GM15510 (cell line): ENCODE results near the gene ZNF587B.

Experiments
- POLR2A ChIP-seq: IDR thresholded peaks from 3 replicates; pipeline ENCODE4 v1.6.1; 2011; ENCODE audit warnings: borderline replicate concordance; ENCODE audit not compliant: insufficient read length; ENCODE audit errors: extremely low read depth

Gene ZNF587B

DNA sequence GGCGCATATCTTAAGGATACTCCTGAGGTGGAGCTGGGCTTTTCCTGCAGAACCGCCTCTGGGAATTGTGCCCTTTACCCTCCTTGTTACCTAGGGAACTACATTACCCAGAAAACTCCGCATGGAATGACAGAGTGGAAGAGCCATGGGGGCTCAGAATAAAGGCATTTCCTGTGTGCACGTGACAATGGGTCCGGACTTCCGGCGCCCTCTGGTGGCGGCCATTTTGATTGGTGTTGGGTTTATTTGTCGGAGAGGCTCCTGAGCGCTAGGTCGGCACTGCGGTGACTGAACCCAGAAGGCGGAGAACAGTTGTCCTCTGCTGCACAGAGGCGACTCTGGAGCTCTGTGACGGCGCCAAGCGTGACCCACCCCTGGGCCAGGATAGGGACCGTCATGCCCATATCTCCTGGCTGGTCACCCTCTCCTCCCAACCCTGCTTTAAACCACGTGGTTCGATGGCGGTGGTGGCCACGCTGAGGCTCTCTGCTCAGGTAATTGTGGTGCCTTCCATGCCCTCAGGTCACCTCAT, at the start of gene ZNF587B:
Gene ZNF587B (plus strand): TSS at position 229 of the 532 bp plus-strand sequence. CDS start 230 bp downstream, at position 459.
- no peak for TF ChIP-seq POLR2A

DNA sequence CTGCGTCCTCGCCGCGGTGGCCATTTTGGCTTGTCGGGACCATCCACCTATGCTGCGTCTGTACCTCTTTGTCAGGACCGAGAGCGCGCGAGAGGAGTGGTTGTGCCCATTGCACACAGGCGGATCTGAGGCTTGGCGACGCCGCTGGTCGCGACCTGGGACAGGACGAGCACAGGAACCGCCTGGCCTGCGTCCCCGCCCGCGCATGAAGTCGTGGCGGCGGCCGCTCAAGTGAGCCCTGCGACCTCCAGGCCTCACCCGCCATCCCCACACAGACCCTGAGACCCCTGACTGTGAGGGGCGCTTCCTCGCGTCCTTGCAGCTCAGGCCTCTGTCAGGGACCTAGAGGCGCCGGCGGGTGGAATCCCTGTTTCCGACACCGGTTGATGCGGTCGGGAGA, 43.8 kb upstream of the ZNF587B start:
- TF ChIP-seq POLR2A, result no peak

DNA sequence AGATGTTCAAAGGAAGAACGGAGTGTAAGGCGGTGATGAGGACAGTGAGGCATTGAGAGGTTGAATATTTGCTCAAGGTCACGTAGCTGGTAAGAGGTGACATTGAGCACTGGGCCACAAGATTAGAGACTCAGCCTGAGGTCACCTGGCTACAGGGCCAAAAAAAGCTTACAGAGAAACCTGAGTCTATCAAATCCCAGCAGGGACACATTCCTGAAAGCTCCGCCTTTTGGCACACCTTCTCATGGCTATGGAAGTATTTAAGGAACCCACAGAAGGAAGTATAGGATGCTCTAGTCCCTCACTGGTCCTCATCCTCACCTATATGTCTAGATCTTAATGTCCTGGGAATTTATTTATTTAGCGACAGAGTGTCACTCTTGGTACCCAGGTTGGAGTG, 43.2 kb upstream of the ZNF587B start:
- no peak for TF ChIP-seq POLR2A

DNA sequence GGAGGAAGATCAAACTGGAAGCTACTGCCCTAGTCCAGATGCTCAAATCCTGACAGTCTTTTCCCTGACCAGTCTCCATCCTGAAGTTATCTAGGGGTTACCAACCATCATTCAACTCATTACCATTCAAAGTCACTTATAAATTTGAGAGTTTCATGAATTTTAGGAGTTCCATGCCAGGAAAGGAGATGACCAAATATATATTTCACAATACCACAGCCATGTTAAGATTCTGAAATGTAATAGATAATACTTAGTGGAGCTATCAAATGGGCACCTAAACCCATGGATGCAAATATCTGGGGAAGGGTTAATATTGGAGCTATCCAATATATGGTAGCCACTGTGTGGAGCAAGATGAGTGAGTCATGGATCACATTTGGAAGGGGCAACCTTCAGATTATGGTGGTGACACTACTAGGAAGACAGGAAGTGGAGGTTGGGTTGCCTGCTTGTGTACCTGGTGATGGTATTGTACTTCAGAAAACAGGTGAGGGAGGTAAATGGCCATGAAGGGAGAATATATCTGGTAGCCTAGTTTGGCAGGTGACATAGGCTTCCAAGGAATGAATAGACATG, 41.9 kb upstream of the ZNF587B start:
- TF ChIP-seq POLR2A, result no peak

DNA sequence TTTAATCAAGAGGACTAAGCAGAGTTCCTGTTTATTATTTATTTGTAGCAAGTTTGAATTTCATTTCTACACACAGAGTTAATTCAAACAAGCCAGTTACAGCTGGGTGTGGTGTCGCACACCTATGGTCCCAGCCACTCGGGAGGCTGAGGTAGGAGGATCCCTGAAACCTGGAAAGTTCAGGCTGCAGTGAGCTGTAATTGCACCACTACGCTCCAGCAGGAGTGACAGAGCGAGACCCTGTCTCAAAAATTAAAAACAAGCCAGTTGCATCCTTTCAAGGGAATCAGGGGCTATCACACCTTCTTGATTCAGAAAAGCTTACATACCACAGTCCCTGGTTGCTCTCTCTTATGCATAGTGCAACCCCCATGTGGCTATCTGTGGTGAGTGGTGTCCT, 40.8 kb upstream of the ZNF587B start:
- no peak for TF ChIP-seq POLR2A

DNA sequence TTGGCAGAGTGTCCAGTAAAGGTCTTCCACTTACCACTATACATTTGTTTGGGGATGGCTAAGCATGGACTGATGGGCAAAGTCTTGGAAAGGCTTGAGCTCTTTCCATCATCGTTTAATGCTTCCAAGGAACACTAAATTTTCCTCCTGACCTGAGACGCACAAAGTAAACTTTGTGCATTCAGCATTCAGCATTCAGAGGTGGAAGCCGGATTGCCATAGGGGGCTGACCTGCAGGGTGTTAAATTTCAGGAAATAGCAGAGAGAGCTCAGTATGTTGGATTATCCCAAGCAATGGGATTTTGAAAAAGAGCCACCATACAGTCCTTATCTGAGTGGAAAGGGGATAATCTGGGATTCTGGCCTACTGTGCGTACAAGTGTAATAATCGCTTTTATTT, 29.4 kb upstream of the ZNF587B start:
- no peak for TF ChIP-seq POLR2A

DNA sequence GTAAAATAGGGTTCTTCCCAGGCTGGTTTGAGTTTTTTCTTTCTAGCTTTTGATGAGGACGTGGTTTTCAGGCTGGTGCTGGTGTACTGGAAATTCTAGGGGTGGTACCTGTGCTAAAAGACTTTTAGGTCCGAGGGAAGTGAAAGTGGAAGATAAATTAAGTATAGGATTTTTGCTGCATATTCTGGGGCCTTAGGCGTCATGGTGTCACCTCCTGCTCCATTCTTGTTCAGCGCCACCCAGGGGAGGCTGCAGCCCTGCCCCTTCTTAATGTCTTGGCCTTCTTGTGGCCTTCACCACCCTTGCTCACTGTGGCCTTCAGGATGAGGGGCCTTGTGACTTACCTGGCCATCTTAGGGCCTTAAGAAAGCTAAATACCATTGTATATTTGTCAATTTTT, 27.8 kb upstream of the ZNF587B start:
- no peak for TF ChIP-seq POLR2A

DNA sequence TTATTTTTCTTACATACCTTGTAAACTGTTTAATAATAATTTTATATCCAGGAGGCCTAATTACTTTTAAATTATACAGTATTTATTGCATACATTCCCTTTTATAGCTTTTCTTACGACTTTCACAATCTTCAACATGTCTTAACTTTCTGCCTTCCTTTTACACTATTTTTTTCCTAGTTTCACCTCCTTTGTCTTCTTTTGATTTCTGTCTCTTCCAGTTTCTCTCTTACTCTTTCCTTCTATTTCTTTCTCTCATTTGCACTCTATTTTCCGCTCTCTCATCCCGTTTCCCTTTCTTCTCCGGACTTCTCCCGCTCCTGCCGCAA, 26.9 kb upstream of the ZNF587B start:
- TF ChIP-seq POLR2A, result no peak

DNA sequence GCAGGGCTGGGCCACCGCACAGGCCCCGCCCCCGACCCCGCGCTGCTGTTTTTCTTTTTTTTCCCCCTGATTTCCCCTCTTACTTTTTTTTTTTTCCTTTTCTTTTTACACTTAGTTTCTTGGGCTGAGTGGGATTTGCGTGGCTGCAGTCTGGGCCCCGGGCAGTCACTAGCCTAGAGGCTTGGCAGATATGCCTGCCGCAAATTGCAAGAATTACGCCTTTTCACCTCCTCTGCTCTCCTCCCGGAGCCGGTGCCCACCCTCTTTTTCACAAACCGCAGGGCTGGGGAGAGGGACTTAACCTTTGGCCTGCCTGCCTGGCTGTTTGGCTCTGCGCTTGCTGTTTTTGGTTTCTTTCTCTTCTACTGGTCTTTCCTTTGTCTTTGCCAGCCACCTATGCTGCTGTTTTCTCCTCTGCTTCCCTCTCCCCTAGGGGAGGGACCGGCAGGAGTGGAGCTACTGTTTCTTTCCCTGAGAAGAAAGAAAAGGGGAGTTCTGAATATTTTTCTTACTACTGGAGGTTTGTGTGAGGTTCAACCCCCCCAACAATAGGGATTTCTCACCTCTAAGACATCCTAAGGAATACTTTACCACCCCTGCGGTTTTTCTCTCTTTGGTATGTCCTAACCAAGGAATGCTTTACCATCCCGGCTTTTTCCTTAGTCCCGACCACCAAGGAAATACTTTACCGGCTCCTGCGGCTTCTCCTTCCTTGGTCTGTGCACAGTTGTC, 26.3 kb upstream of the ZNF587B start:
- TF ChIP-seq POLR2A, result no peak

DNA sequence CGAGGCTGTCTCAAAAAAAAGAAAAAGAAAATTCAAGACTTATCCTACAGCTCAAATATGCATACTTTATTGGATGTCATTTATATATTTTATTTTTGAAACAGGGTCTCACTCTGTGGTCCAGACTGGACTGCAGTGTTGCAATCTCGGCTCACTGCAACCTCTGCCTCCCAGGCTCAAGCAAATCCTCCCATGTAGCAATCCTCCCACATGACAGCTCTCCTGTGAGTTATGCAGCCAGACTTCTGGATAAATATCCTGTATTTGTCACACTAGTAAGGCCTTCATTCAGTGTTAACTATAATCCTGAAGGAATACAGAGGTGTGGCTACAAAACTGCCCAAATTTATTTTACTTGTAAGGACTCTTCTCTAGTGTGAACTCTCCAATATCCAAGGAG, 22.6 kb upstream of the ZNF587B start:
- TF ChIP-seq POLR2A, result no peak

DNA sequence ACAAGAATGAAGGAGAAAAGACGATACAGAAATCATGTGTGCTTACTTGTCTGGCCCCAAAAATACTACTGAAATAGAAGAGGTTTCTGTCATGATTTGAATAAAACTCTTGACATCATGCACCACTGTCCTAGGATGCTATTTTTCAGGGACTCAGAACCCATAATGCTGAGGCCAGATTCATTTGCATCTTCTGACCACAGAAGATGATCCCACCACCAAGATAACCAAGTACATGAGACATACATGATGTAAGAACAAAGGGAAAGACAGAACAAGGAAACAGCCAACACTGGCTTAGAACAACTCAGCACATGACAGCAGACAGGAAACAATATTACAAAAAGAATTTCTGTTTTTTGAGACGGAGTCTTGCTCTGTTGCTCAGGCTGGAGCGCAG, 17.9 kb upstream of the ZNF587B start:
- TF ChIP-seq POLR2A, result no peak

DNA sequence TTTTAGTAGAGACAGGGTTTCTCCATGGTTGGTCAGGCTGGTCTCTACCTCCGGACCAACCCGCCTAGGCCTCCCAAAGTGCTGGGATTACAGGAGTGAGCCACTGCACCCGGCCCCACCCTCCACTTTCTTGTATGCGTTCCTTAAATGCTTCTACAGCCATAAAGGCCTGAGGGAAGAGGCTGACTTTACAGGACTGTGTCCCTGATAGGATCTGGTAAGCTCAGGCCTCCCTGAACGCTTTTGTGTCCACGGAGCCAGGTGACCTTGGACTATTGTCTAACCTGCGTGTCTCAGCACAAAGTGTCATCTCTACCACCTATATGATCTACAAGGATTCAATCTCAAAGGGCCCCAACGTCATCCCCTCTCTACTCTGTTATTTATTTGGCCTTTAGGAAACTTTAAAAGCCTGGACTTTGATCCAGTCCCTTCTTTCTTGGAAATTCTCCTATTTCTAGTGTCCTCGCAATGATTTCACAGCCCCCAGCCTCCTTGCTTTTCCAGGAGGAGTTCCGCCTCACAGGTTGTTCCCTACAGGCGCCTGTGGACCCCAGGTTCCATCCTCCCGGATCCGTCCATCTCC, 16.1 kb upstream of the ZNF587B start:
- no peak for TF ChIP-seq POLR2A

DNA sequence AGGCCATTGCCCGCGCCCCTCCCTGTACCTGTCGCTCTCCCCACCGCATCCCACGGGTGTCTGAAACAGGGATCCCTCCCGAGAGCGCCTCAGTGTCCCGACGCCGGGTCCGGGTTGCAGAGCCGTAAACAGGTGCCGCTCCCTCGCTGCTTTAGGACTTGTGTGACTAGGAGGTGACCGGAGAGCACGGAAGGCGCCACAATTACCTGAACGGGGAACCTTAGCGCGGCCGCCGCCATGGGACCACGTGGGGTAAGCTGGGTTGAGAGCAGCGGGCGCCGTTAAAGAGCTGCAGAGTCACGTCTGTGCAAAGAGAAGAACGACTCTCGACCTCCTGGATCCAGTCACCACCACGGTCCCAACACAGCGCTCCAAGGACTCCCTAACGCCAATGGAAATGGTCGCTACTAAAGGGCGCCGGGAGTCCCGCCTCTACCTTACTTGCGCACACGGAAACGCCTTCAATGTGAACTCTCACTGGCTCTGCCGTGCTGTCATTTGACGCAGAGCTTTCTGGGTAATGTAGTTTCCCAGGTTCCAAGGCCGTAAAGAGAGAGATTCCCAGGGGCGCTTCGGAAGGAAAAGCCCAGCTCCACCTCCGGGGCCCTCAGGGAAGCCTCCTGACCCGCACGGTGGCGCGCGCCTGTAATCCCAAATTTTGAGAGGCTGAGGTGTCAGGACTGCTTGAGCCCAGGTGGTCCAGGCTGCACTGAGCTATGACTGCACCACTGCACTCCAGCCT, 15.4 kb upstream of the ZNF587B start, which contains the start of gene ZNF552:
Gene ZNF552 (minus strand): TSS at position 409 of the 742 bp plus-strand sequence. CDS start 170 bp downstream, at position 239.
- TF ChIP-seq POLR2A, result peak; percentile 74

DNA sequence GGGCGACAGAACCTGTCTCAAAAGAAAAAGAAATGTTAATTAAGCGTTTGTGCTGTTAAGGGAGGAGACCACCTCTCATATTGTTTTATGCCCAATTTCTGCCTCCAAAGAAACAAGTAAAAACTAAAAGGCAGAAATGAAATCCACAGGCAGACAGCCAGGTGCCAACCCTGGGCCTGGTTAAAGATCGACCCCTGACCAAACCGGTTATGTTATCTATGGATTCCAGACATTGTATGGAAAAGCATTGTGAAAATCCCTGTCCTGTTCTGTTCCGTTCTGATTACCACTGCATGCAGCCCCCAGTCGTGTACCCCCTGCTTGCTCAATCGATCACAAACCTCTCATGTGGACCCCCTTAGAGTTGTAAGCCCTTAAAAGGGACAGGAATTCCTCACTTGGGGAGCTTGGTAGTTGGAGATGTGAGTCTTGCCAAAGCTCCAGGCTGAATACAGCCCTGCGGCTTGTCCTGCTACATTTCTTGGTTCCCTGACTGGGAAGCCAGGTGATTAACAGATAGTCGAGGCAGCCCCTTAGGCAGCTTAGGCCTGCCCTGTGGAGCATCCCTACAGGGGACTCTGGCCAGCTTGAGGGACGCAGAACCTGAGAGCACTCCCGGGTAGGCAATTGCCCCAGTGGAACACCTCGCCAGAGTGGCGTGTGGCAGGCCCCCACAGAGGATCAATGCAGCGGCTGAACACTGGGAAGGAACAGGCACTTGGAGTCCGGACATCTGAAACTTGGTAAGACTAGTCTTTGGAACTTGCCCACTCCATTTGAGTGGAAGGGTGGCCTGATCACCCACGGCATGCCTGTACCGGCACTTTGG, 14.6 kb upstream of the ZNF587B start:
- no peak for TF ChIP-seq POLR2A

DNA sequence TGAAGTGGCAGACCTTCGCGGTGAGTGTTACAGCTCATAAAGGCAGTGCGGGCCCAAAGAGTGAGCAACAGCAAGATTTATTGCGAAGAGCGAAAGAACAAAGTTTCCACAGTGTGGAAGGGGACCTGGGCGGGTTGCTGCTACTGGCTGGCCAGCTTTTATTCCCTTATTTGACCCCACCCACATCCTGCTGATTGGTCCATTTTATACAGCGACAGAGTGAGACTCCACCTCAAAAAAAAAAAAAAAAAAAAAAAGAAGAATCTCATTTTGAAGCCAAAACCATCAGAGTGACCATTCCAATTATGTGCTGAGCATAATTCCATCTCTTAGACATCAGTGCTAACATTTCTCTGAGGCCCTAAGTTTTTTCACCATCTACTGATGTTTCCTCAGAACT, 13.4 kb upstream of the ZNF587B start:
- TF ChIP-seq POLR2A, result no peak

DNA sequence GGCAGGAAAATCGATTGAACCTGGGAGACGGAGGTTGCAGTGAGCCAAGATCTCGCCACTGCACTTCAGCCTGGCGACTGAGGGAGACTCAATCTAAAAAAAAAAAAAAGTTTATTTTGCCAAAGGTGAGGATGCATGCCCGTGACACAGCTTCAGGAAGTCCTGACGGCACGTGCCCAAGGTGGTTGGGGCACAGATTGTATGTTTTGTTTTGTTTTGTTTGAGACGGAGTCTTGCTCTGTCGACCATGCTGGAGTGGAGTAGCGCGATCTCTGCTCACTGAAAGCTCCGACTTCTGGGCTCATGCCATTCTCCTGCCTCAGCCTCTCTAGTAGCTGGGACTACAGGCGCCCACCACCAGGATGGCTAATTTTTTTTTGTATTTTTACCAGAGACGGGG, 12.1 kb upstream of the ZNF587B start:
- TF ChIP-seq POLR2A, result no peak
